ENCODE data around the gene CRYGN.

Gene CRYGN

DNA sequence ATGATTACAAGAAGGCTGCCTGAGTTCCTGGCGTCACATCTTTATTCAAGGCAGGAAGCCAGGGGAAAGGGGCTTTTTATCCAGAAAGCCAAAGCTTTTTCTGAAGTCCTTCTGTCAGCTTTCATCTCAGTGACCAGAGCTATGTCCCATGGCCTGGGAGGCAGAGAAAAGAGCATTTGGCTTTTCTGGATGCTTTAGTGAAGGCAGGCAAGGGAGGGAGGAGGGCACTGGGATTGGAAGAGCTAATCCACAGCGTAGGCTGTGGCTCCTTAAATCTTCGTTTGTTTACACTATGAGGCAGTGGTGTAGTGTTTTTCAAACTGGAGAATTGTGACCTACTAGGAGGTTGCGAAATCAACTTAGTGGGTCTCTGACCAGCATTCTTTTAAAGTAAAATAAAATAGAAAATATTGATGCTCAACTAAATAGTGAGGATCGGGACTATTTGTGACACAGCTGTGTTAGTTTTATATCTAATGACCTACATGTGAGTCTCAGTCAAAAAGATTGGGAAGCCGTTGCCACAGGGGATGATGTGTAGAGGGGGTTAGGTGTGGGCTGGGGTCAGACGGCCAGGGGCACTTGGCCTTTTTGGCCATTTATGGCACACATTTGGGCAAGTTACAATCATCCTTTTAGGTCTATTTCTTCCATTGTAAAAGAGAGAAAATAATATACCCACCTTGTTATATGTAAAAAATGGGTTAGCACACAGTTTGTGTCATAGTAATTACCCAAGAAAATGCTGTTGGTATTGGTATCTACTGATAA lies 14.1 kb downstream of the CRYGN start:
- DNase-seq = no peak

DNA sequence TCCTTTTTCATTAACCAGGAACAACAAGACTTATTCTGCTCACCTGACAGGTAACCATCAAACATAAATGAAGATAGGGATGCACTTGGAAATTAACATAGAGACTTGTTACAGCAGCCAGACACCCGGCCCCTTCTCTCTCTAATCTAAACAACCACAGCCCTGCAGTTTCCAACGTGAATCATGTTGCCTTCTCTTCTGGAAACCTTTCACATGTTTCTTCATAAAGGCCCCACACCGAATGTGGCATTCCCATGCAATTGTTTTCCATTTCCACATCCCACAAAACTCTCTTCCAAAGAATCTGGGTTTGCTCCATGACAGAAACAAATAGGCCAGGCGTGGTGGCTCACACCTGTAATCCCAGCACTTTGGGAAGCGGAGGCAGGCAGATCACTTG lies 15.1 kb downstream of the CRYGN start:
- no peak for DNase-seq

DNA sequence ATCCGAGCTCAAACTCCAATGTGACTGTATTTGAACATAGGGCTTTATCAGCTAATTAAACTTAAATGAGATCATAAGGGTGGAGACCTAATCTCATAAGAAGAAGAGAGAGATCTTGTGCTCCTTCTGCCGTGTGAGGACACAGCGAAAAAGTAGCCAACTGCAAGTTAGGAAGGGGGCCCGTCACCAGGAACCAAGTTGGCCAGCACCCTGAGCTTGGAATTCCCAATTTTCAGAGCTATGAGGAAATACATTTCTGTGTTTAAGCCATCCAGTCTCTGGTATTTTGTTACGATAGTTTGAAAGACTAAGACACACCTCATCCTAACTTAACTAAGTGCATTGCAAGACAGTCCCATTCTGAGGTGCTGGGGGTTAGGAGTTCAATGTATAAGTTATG lies 16.0 kb downstream of the CRYGN start:
- DNase-seq = no peak

DNA sequence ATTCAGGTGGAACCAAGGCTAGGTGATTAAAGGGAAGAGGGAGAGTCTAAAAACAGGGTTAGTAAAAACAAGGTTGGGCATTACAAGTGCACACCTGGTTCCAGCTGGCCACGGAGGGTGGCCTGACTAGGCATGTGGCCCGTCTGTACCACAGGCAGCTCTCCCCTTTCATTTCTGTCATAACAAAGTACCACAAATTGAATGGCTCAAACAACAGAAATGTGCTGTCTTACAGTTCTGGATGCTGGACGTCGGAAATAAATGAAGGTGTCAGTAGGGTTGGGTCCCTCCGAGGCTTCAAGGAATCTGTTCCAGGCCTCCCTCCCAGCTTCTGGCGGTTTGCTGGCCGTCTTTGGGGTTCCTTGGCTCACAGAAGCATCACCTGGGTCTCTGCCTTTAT lies 16.7 kb downstream of the CRYGN start:
- no peak for DNase-seq

DNA sequence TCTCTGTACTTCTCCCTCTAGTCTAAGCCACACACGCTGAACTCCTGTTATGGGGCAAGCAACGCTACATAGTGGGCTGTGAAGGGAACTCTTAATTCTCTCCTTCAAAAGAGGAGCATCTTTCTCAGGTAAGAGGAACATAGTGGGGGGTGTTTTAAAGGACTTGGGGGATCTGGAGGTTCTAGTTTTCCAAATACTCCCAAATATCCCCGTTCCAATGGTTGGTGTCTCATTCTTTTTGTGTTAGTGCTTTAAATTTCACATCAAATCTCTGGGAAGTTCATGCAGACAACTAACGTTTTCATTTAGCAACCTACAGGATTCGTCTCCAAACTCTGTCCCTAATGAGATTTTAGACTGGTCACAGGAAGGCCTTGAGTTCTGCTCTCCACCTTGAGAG lies 17.7 kb downstream of the CRYGN start:
- no peak for DNase-seq

DNA sequence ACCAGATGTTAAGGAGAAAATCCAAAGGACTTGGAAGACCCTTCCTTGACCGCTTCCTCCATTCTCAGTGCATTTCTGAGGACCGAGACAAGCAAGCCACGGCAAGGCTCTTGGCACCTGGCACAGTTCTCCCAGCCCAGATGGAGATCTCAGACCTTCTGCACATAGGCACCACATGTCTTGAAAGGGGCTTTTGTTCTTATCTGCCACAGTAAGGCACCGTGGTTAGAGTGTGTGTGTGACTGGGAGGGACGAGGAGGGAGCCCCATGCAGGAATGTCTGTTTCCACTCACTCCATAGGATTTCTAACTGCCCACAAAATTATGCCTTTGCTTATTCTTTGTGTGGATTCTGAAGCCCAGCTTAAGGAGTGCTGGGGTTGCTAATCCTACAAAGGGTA lies 19.8 kb downstream of the CRYGN start:
- DNase-seq = no peak

DNA sequence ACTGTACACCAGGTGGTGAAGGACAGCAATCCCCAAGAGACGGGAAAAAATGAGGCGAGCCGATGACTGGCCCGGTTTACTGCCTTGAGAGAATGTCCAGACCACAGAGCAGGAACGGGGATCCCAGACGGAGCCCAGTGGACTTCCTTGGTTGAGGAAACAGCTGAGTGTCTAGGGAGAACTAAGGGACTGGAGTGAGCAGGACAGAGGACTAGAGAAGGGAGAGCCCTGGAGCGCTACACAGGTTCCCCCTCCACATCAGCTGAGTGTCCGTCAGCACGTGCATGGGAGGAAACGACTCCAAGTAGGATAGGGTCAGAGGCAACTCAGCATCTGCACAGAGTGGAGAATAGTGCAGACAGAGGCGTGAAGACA lies 23.0 kb downstream of the CRYGN start:
- DNase-seq = no peak

DNA sequence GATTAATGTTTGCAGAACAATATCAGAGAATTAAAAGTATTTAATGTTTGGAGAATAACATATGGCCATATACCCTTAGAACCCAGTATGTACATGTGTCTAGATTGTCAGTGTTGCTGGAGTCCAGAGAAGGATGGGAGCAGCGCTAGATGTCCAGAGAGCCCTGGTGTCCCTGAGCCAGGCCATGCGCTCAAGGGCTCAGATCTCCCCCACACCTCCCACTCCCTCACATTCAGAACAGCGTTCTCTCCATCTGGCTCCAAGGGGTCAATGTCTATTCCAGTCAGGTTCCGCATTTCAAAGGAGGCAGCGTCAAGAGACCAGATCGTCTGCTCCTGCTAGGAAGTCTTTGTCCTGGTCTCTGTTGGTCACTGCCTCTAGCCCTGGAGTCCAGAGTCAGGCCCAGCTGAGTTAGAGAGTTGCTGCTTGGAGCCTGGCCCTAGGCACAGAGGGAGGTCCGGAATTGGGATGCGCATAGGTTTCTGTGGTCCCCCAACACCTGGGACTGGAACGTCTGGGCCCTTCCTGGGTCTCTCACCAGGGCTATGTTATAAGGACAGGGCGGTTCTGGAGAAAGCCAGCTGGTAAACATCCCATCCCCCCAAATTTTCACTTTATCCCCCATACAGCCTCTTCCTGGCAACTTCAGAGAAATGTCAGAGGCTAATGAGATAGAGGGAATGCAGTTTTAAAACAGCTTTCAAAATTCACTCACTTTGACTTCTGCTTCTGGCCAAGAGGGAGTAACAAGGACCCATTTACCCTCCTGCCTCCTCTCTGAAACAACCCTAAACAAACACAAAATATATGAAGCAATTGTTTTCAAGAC lies 23.6 kb downstream of the CRYGN start:
- no peak for DNase-seq

DNA sequence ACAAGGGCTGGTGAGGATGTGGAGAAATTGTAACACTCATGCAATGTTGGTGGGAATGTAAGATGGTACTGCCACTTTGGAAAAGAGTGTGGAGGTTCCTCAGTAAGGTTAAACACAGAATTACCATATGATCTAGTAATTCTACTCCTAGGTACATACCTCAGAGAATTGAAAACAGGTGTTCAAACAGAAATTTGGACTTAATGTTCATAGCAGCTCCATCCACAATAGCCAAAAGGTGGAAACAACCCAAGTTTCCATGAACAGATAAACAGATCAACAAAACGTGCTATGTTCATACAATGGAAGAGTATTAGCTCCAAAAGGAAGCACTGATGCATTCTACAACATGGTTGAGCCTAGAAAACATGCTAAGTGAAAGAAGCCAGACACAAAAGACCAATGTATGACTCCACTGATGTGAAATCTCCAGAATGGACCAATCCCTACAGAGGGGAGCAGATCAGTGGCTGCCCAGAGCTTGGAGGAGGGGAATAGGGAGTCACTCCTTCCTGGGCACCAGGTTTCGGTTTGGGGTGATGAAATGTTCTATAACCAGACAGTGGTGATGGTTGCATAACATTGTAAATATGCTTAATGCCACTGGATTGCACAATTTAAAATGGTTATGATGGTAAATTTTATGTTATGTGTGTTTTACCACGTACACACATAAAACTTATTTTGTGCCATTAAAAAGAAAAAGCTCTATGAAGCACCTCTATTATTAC lies 24.4 kb downstream of the CRYGN start:
- DNase-seq = no peak

DNA sequence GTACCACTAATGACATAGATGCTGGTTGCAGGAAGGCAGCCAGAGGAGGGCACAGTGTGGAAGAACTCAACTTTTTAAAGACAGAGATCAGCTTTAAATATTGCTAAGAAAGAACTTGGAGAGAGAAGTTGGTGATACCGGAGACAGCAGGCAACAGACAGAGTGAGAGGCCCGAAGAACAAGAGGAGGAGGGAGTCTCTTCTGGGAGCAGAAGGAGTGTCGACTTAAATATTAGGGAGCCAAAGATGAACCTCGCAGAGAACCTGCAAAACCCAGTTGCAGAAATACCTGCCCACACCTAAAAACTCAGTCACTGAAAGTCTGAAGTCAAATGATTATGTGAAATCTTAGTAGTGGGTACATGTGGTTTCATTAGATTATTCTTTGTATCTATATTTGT lies 26.7 kb downstream of the CRYGN start:
- no peak for DNase-seq

DNA sequence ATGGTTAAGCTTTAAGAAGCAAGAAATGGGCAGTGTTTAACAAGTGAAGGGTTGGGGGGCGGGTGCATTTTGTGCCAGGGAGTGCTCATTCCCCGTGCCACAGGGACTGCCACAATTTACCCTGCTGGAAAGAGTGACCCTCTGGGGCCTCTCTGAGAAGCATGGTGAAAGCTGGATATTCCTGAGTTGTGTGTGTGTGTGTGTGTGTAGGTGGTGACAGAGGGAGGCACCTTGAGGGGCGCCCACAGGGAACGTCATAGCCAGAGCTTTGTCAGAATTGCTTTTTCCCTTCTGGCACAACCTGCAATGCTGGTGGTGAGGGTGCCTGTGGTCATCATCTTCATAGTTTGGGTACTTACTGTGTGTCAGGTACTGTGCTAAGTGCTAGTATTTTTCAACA lies 27.6 kb downstream of the CRYGN start:
- DNase-seq = no peak

DNA sequence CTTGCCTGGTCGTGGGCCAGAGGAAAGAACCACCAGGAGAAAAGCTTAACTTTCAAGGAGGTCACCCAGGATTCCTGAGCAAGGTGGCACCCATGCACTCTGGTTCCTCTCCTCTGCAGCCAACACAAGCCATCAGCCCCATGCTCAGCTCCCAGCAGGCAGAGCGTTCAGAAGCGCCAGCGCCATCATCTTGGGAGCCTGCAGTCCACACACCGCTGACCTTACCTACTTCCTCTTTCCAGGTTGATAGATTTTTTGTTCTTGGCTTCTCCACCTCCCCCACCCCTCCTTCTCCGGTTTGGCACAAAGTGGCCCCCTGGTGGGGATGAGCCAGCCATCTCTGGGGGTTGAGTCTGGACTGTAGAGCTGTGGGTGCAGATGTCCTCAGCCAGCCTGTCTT lies 28.4 kb downstream of the CRYGN start:
- DNase-seq = no peak

DNA sequence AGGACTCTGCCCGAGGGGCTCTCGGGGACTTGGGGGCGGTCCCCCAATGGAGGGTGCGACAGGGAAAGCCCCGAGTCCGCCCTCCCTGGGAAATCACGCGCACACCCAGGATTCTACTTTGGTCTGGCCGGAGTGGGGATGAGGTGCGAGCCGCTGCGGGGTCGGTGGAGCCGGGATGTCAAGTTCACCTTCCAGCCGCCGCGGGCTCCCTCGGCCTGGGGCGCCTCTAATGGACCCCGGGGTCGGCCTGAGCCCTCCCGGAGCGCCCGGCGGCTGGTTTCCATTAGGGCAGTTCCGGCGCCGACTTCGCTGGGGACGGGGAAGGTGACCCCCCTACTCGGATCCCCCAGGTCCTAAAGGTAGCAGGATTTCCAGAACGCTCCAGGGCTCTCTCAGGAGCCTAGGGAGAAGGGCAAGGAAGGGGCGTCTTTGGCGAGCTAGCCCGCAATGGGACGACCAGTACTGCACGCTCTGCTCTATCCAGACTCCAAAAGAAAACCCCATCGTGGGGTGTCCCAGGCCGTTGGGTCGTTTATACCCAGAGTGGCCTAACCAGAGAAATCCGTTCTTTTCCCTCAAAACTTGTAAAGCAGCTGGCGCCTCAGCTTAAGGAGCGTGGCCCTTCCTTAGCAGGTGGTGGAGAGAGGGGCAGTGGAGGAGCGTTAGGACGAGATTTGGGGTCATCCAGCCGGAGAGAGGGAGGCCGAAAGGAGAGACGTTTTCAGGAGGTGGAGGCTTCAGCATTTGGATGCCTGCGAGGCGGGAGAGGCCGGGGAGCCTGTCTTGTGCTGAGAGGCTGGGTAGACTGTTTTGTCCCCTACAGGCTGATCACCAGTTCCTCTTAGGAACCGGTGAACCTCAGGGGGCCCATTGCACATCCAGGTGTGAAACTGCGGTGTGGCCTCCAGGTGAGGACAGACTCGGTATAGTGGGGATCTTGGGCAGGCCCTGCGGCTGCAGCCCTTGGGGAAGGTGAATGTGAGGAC lies 29.2 kb downstream of the CRYGN start:
- DNase-seq = no peak

DNA sequence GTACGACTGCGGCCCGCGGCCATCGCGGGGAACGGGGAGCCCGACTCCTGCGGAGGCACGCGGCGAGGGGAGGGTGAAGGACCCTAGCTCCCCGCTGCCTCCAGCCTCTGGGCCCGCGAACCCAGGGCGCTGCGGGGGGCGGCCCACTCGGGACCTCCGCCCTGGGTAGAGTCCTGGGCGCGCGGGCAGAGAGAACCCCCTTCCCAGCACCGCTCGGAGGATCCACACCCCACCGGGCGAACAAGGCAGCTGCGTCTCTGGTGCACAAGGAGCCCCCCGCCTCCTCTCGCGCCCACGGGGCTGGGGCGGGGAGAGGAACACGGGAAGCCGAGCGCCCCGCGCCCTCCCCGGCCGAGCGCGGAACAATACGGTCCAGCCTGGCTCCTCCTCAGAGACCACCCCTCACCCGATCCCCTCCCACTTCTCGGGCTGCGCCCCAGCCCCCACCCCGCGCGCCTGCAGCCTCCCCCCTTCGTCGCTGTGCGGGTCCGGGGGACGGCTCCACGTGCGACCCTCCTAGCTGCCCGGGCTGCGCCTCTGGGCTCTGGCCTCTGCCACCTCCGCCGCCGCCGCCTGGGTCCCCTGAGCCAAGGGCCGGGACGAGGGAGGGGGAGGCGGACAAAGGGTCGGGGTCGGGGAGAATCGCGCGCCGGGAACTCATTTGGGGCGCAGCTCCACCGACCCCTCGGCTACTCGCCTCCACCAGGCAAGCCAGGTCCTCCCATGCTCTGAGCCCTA lies 30.1 kb downstream of the CRYGN start, which contains the start of gene WDR86:
Gene WDR86 (minus strand): TSS at position 372 of the 738 bp plus-strand sequence. CDS start 449 bp downstream, outside the sequence.
- DNase-seq = no peak

DNA sequence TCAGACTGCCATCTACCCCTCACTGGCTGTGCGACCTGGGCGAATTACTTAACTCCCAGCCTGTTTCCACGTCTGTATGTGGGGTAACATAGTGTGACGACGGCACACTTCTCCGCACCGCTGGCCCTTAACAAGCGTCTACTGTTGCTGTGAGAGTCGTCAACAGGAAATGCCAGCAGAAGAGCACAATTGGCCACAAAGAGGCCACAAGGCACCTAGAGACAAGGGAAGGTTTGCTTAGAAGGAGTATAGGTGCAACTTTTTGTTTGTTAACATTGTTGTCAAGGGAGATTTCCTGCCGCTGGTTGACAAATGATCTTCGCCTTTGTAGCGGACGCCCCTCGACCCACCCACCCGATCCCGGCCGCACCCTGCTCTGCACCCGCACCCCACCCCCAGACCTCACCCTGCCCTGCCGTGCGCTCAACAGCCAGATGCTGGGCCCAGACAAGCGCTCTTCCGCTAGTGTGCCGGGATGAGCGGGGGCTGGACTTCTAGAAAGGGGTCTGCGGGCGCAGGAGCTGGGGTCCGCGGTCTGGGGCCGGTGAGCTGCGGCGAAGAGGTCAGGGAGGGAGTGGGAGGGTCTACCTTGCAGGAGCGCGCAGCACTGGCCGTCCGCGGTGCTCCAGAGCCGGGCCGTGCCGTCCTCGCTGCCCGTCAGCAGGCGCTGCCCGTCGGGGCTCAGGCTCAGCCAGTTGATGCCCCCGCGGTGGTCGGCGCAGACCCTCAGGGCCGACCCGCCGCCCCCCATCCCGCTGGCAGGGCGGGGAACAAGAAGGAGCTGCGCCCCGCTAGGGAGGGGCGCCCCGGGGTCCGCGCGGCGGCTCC lies 30.9 kb downstream of the CRYGN start:
- DNase-seq = peak; percentile 24

DNA sequence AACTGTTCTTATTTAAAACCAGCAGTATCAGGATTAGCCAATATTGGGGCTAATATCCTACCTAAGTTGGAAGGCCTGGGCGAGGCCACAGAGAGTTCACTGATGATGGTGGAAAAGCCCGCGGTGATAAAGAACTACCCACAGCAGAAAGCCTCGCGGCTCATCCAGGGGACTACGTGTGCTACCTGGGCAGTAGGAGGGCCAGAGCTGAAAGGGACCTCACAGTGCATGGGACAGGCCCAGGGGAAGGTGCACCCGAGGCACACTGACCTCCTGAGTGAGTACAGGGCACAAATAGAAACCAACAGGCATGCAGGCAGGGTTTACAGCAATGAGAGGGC lies 31.5 kb downstream of the CRYGN start:
- no peak for DNase-seq

DNA sequence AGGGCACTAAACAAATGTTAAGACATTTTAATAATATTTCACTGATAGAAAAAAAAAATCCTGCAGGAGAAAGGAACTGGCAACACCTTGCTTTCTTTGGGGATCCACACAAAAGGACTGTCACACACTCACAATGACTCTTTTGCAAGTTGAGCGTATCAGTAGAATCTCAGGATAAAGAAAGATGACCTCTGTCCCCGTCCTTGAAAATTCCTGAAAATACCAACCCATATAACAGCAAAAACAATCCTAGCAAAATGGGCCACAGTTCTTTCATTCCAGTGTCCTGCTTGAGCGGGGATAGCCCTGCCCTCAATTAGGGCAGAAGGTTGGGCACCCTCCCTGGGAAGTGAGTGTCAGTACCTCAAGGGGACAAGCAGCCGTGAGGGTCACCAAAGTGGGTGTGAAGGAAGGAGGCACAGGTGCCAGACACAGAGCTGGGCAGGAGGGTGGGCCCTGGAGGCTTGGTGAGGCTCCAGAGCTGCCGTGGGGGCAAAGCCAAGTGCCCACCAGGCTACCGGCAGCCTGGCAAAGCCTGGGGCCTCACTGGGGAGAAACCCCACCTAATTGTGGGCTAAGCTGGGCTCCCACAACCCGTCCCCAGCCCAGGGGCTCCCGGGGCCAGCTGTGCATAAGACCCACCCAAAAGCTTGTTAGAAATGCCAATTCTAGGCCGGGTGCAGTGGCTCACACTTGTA lies 32.9 kb downstream of the CRYGN start:
- DNase-seq = no peak

DNA sequence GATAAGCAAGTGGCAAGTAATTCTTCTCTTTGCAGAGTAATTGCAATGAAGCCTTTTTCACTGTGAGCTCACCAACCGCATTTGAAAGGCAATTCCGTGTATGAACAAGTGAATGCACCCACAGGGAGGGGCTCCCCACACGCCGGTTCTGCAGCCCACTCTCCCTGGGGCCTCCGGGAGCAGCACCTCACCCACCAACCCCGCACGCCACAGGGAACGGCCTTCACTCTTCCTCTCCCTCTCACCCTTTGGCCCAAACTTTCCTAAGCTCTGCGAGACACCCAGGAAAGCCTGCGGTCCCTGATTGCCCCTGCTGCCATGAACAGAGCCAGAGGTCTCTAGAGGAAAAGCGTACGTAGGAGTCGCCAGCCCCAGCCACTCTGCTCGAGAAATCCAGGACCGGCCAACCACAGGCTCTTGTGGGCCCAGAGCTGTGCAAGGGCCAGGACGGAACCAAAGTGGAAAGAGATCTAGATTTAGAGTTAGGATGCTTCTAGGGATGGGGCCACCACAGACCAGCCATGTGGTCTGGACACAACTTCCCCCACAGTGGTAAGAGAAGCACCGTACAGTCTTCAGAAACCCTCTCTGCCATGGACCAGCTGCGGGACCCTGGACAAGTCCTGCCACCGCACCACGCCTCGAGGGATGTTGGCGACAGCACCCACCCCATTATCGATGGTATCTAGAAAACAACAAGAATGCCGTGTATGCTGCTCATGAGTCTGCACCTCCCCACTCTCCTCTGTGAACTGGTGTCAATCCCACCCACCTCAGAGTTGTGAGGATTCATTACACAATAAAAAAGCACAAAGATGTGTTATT lies 33.7 kb downstream of the CRYGN start:
- DNase-seq = no peak

DNA sequence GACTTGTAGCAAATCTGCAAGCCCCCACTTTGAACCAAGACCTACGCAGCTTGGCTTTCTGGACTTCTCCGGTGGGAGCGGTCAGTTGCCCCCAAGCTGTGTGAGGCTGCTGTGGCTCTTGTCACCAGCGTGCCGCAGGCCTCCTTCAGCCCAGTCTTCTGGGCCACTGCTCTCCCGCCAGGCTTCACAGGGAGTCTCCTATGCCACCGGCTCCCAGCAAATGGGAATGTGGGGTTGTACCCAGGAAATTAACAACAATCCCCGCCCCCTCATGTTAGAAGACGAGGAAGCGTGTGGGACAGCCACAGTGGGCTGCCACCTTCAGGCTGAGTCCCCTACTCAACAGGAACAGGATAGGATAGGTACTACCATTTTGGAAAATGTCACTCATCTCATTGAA lies 34.4 kb downstream of the CRYGN start:
- DNase-seq = no peak

Data from activated CD4-positive, alpha-beta T cell treated with anti-CD3 and anti-CD28 coated beads, Interleukin-10, Interleukin-2, amounts not matched to agents 100 ng/mL and 50 ng/mL, durations not matched to agents 16 hours and 8 hours (primary cell).